ENCODE results near the gene ATP1B3. TPM values are rescaled to one million over a fixed set of nuclear protein-coding genes. Genes with fewer than 3 reads are reported as not detected.

The ATP1B3 gene
- total and polyA plus RNA-seq, 10 of the 15 experiments (the other 5 are each of a cell fraction or from before 2014, with no cell fraction given): 41.4 to 200 (median 94.0) TPM

DNA sequence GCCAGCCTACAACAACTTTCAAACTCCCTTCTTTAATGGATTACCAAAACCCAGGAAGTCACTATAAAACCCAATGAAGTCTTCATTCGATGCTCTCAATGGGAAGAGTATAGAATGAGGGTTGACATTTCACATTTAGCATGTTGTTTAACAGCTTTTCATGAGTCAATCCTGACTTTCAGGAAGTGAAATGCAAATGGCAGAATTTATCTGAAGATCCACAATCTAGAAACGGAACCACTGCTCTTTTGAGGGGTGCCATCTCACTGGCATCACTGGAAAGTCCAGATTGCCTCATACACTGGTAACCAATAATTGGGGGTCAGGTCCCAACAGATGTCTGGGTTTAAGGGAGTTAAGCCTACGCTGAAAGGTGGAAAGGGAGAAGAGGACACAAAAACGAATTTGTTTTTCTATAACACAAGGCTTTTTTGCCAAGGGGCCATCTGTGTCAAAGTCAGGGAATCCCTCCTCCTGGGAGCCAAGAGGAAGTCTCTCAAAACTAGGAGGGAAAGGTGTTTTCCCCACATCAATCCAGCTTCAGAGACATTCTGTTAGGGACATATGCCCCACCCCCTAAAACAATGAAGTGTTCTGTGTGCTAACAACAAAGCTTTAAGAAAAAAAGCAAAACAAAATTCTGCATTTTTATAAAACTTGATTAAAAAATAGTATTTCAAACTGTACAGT is 12.0 kb upstream of the ATP1B3 start:
- CTCF ChIA-PET: no interaction called here
- H3K4me2 ChIP-seq (ENCODE audit: control insufficient read depth, insufficient read depth): no peak overlapping the region

DNA sequence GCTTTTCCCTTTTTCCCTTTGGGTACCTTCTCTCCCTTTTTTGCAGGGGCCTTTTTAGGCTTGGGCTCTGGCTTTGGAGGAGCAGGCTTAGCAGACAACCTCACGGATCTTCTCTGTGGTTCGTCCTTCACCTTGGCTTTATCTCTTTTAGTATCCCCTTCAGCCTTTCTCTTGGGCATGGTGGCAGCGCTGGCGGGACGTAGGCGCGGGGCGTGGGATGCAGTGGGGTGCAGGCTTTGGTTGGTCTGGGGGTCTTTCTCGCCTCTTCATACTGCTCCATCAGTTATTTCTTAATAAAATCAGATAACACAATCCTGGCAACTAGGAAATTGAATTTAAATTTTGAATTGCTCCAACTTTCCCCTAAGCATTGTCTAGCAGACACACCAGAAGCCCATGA is 11.3 kb upstream of the ATP1B3 start:
- POLR2A ChIA-PET: interaction anchor here (0.5 to 0.7 kb wide), 2 partner anchors 353 to 1864 kb away, joined by 3 to 4 read pairs; no protein-coding TSS in a partner anchor
- Histone ChIP-seq H3K79me2 (ENCODE audit: control insufficient read depth, insufficient read depth, low read length) (no peaks in the 10 kb centered on the region), H2AFZ (ENCODE audit: control insufficient read depth, low read depth, low read length) (no peak overlapping the region), H3K4me3 (no peak overlapping the region), H3K36me3 (ENCODE audit: control insufficient read depth in 2 of 2, insufficient read depth in 2 of 2, low read length in 1 of 2) (no peaks in the 10 kb centered on the region), H3K4me2 (ENCODE audit: control insufficient read depth, insufficient read depth) (no peak overlapping the region), H3K27ac (ENCODE audit: control insufficient read depth, insufficient read depth) (no peak overlapping the region), H3K9me3 (replicated peaks; ENCODE audit: control insufficient read depth, insufficient read depth, low read length) (no peaks in the 10 kb centered on the region), H4K20me1 (ENCODE audit: control insufficient read depth, insufficient read depth) (no peaks in the 10 kb centered on the region), H3K4me1 (ENCODE audit: control insufficient read depth, insufficient read depth, low read length) (no peaks in the 10 kb centered on the region), H3K27me3 (replicated peaks in 1 of 2; ENCODE audit: control insufficient read depth in 2 of 2, insufficient read depth in 2 of 2, low read length in 1 of 2) (no peaks in the 10 kb centered on the region), H3K9ac (ENCODE audit: control insufficient read depth, insufficient read depth, low read length) (no peak overlapping the region)
- CTCF ChIA-PET: no interaction called here
- in situ Hi-C loops (cut with MboI): no loop called here
- DNase-seq (ENCODE audit: low read depth, low spot score): no peak
- no peak for ATAC-seq
- no peak for FAIRE-seq
- 64% methylated on average over 9 of the region's 9 CpGs for WGBS (ENCODE audit: insufficient coverage, insufficient replicate concordance, low lambda C conversion rate, missing lambda C conversion rate)
- SMC1A ChIA-PET (ENCODE audit: uncharacterized antibody, unreplicated experiment): interaction anchor here (0.7 to 1.5 kb wide), 2 partner anchors 13 to 120 kb away, joined by 3 to 4 read pairs; no protein-coding TSS in a partner anchor
- BruUV-seq (replicated peaks): no TSS peak
- TF ChIP-seq TARDBP (IDR thresholded peaks at IDR 0.05; ENCODE audit: borderline replicate concordance): no peak
- RAD21 ChIA-PET (ENCODE audit: unreplicated experiment): no interaction called here
- intact Hi-C loops (cut with micrococcal nuclease; ENCODE audit: unreplicated experiment): no loop called here

More for the DNA sequence above, 12.0 kb upstream of the ATP1B3 start:
- Histone ChIP-seq H3K4me3 (no peak overlapping the region), H2AFZ (ENCODE audit: control insufficient read depth, low read depth, low read length) (no peak overlapping the region), H3K9me3 (replicated peaks; ENCODE audit: control insufficient read depth, insufficient read depth, low read length) (no peaks in the 10 kb centered on the region), H3K79me2 (ENCODE audit: control insufficient read depth, insufficient read depth, low read length) (no peaks in the 10 kb centered on the region), H4K20me1 (ENCODE audit: control insufficient read depth, insufficient read depth) (no peaks in the 10 kb centered on the region), H3K27ac (ENCODE audit: control insufficient read depth, insufficient read depth) (no peak overlapping the region), H3K9ac (ENCODE audit: control insufficient read depth, insufficient read depth, low read length) (no peak overlapping the region), H3K27me3 (replicated peaks in 1 of 2; ENCODE audit: control insufficient read depth in 2 of 2, insufficient read depth in 2 of 2, low read length in 1 of 2) (no peaks in the 10 kb centered on the region), H3K4me1 (ENCODE audit: control insufficient read depth, insufficient read depth, low read length) (no peaks in the 10 kb centered on the region), H3K36me3 (ENCODE audit: control insufficient read depth in 2 of 2, insufficient read depth in 2 of 2, low read length in 1 of 2) (no peaks in the 10 kb centered on the region)
- RAD21 ChIA-PET (ENCODE audit: unreplicated experiment): no interaction called here
- ATAC-seq (no peak), FAIRE-seq (no peak), DNase-seq (ENCODE audit: low read depth, low spot score) (no peak)
- SMC1A ChIA-PET (ENCODE audit: uncharacterized antibody, unreplicated experiment): interaction anchor here (0.7 to 1.5 kb wide), 2 partner anchors 14 to 119 kb away, joined by 3 to 4 read pairs; no protein-coding TSS in a partner anchor
- in situ Hi-C loops (cut with MboI): no loop called here
- POLR2A ChIA-PET: interaction anchor here (0.5 kb wide), 1 partner anchor 352 kb away, joined by 4 read pairs; no protein-coding TSS in a partner anchor
- TF ChIP-seq JUNB (IDR thresholded peaks at IDR 0.05) (no peak), SIN3A (IDR thresholded peaks at IDR 0.05; ENCODE audit: low read depth, low read length) (no peak), CREM (IDR thresholded peaks at IDR 0.05; ENCODE audit: low read depth) (no peak), EP300 (IDR thresholded peaks at IDR 0.05; ENCODE audit: borderline replicate concordance in 1 of 2, control insufficient read depth in 1 of 2, low read depth in 2 of 2, low read length in 2 of 2) (no peak)
- intact Hi-C loops (cut with micrococcal nuclease; ENCODE audit: unreplicated experiment): no loop called here
- BruUV-seq (replicated peaks): no TSS peak
- WGBS (ENCODE audit: insufficient coverage, insufficient replicate concordance, low lambda C conversion rate, missing lambda C conversion rate): 25% methylated on average over 4 of the region's 4 CpGs

Data from GM12878 (cell line).